T-cell (primary cell): ENCODE data around the gene CLSTN2. TPM values are rescaled to one million over a fixed set of nuclear protein-coding genes. Genes with fewer than 3 reads are reported as not detected.

Source experiments
- ATAC-seq, 4 experiments: fragments of 200-7000 bp in 3 of 4; fragments of 150-1000 bp in 1 of 4; cut with Tn5 transposase; replicated peaks in 1 of 4; 1 replicate in 3 of 4; 2 replicates in 1 of 4; pipeline ENCODE4 v1.10.0; 2021; ENCODE audit warnings: moderate library complexity in 3 of 4, mild to moderate bottlenecking in 2 of 4, moderate number of reproducible peaks in 1 of 4
- CTCF ChIA-PET, 2 donors: fragments of 300-600 bp; sonication (Branson Sonifier 250); formaldehyde crosslinking; loops; one replicate each; lab custom pipeline; 2022; ENCODE audit warnings: antibody characterized with exemption in 2 of 2; lab: Charles Lee
- POLR2A ChIA-PET, 2 donors: fragments of 300-600 bp; sonication (Branson Sonifier 250); formaldehyde crosslinking; loops; one replicate each; lab custom pipeline; 2022; ENCODE audit warnings: antibody characterized with exemption in 2 of 2; lab: Charles Lee
- DNase-seq, 35 experiments: peaks; one replicate each; pipeline versions ENCODE4 v3.0.0 to v3.0.0-alpha.2; 2013 to 2023
- H3K27ac ChIP-seq: one replicate; pipeline ENCODE4 v1.5.1; 2013; ENCODE audit warnings: low read length
- H3K27me3 ChIP-seq, 2 experiments: replicated peaks in 1 of 2; 1 replicate in 1 of 2; 2 replicates in 1 of 2; pipeline versions ENCODE4 v1.6.1 to v1.7.0; 2013; ENCODE audit warnings: low read length in 1 of 2, mixed read lengths in 1 of 2; ENCODE audit not compliant: control insufficient read depth in 2 of 2, insufficient read depth in 2 of 2; ENCODE audit errors: extremely low read depth in 1 of 2
- H3K36me3 ChIP-seq, 2 donors: 1 replicate in 1 of 2; 2 replicates in 1 of 2; pipeline versions ENCODE4 v1.6.1 to v1.7.0; 2013; ENCODE audit warnings: low read length in 1 of 2; ENCODE audit not compliant: control insufficient read depth in 2 of 2, insufficient read depth in 1 of 2; ENCODE audit errors: extremely low read depth in 1 of 2
- H3K4me1 ChIP-seq, 2 experiments: 1 replicate in 1 of 2; 2 replicates in 1 of 2; pipeline versions ENCODE4 v1.6.1 to v1.7.0; 2013; ENCODE audit warnings: low read length in 2 of 2, mixed read lengths in 1 of 2; ENCODE audit not compliant: insufficient read depth in 2 of 2, control insufficient read depth in 1 of 2; ENCODE audit errors: extremely low read depth in 1 of 2
- H3K4me3 ChIP-seq, 2 donors: 1 replicate in 1 of 2; 2 replicates in 1 of 2; pipeline versions ENCODE4 v1.5.1 to v1.7.0; 2013; ENCODE audit warnings: mild to moderate bottlenecking in 2 of 2, low read length in 1 of 2, moderate library complexity in 1 of 2; ENCODE audit not compliant: control insufficient read depth in 1 of 2; ENCODE audit errors: extremely low read depth in 1 of 2
- H3K9me3 ChIP-seq: 2 replicates; pipeline ENCODE4 v1.7.0; 2013
- H3K27ac Mint-ChIP-seq, 2 donors: one replicate each; pipeline ENCODE4 v1.8.0; 2020 to 2021; ENCODE audit warnings: mild to moderate bottlenecking in 2 of 2, mixed read lengths in 2 of 2
- H3K27me3 Mint-ChIP-seq, 2 donors: one replicate each; pipeline ENCODE4 v1.8.0; 2021 to 2022; ENCODE audit warnings: mixed read lengths in 2 of 2
- H3K36me3 Mint-ChIP-seq: one replicate; pipeline ENCODE4 v1.8.0; 2021; ENCODE audit warnings: mixed read lengths
- H3K4me1 Mint-ChIP-seq, 3 donors: one replicate each; pipeline ENCODE4 v1.8.0; 2020 to 2022; ENCODE audit warnings: mixed read lengths in 3 of 3, mild to moderate bottlenecking in 1 of 3
- H3K4me3 Mint-ChIP-seq, 3 donors: one replicate each; pipeline ENCODE4 v1.8.0; 2020 to 2022; ENCODE audit warnings: mild to moderate bottlenecking in 3 of 3, mixed read lengths in 3 of 3, moderate library complexity in 3 of 3
- H3K9me3 Mint-ChIP-seq, 3 donors: one replicate each; pipeline ENCODE4 v1.8.0; 2020 to 2022; ENCODE audit warnings: mixed read lengths in 3 of 3
- WGBS: methylation state at CpG from one replicate; pipeline ENCODE4 v1.1.5; 2013; ENCODE audit warnings: missing lambda C conversion rate; ENCODE audit not compliant: insufficient coverage; 5-methylcytosine and 5-hydroxymethylcytosine counted together
- total RNA-seq, 35 experiments: library from RNA in 6 of 35; stranded (reverse) in 6 of 35; fragments of 120-200 nt in 1 of 35; gene quantifications; one replicate each; pipeline versions ENCODE4 v1.2.1 to v1.2.4 and lab custom pipeline; 2013 to 2026

Gene CLSTN2
- total RNA-seq, 5 donors from 2014 or later (not counting 1 experiment from before 2014, with no cell fraction given) = under 0.01 to 0.12 (median 0.03) TPM; not detected in 2

DNA sequence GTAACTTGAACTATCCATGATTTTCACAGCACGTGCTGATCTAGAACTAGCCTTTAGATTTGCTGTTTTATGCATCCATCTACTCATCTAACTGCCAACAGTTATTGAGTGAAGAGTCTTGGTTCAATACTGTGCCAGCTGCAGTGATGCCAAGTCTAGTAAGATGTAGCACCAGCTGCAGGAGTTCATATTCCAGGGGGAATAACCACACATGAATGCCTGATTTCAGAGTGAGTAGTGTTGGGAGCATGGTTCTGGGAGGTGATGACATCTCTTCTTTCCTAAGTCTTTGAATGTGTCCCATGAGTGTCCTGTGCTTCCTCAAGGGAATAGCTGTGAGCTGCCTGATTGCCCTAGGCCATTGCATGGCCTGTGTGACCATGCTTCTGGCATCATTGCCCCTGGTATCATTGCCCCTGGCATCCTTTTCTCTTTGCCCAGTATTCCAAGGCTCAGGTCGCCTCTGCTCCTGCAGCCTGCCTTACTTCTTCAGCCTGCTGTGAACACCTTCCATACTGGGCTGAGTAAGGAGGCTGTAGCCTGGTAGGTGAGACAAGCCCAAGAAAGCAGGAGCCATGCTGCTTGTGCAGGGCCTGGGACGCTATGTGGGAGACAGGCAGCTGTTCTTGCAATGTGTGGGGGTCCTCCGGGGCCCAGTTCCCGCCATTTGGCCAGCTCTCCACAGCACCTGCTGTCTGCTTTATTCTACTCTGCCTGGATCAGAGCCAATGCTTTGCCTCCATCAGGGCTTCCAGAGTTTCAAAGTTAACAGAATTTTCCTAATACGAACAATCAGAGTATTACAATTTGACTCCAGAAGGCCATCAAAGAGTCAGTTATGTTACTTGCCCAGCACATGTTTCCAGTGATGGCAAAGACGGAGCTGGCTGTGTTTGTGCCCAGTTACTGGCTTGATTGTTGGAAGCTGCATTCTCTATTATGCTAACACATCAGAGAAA lies 73.2 kb downstream of the CLSTN2 start:
- Mint-ChIP-seq H3K36me3 (no peaks in the 10 kb centered on the region), H3K9me3 (no peaks in the 10 kb centered on the region), H3K27ac (no peak overlapping the region), H3K4me3 (no peak overlapping the region), H3K27me3 (peaks cover 2 to 30% of the 10 kb centered on the region in 2 donors), H3K4me1 (no peaks in the 10 kb centered on the region)
- ChIA-PET CTCF (no interaction called here), POLR2A (no interaction called here)
- Histone ChIP-seq H3K36me3 (no peaks in the 10 kb centered on the region), H3K27me3 (peaks cover 0 to 18% of the 10 kb centered on the region in 2 experiments), H3K4me3 (no peak overlapping the region), H3K27ac (no peak overlapping the region), H3K9me3 (no peaks in the 10 kb centered on the region), H3K4me1 (no peaks in the 10 kb centered on the region)
- DNase-seq (no peak), ATAC-seq (no peak)
- 68% methylated on average over 6 of the region's 7 CpGs for WGBS

GRCh38 chr3:140010391-140010790 lies 75.4 kb downstream of the CLSTN2 start:
- Mint-ChIP-seq H3K36me3 (no peaks in the 10 kb centered on the region), H3K4me1 (no peaks in the 10 kb centered on the region), H3K9me3 (no peaks in the 10 kb centered on the region), H3K27ac (no peak overlapping the region), H3K4me3 (no peak overlapping the region), H3K27me3 (peaks cover 2 to 19% of the 10 kb centered on the region in 2 donors)
- DNase-seq (no peak), ATAC-seq (no peak)
- POLR2A ChIA-PET = no interaction called here
- no peaks in the 10 kb centered on the region for H3K9me3 ChIP-seq
- WGBS = 0% methylated on average over 1 of the region's 2 CpGs
- CTCF ChIA-PET = interaction anchor here in 1 of 2 donors (0.7 kb wide), 1 partner anchor 563 kb away, joined by 3 read pairs; no protein-coding TSS in a partner anchor
- H3K36me3 ChIP-seq = no peaks in the 10 kb centered on the region
- H3K27me3 ChIP-seq = peaks cover 0 to 13% of the 10 kb centered on the region in 2 experiments
- no peak overlapping the region for H3K4me3 ChIP-seq
- H3K4me1 ChIP-seq = no peaks in the 10 kb centered on the region
- H3K27ac ChIP-seq = no peak overlapping the region

DNA sequence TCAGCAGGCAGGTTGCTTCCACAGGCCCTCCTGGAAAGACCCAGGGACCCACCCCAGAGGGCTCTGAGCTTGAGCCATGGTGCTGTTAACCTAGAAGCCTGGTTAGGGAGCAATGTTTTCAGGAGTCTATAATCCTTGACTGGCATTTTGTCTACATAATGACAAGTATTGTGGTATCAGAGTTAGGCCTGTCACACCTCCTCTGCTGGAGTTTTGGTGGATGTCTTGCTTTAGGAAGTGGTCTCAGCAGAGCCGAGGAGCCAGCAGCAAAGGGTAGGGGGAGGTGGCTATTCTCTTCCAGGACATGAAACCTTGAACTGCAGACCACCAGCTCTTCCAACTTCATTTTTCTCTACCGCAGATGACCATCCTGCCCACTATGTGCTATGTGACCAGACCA lies 76.1 kb downstream of the CLSTN2 start:
- no peak overlapping the region for H3K27ac Mint-ChIP-seq
- Histone ChIP-seq H3K4me3 (no peak overlapping the region), H3K4me1 (no peaks in the 10 kb centered on the region), H3K27ac (no peak overlapping the region), H3K9me3 (no peaks in the 10 kb centered on the region), H3K27me3 (peaks cover 0 to 16% of the 10 kb centered on the region in 2 experiments), H3K36me3 (no peaks in the 10 kb centered on the region)
- H3K9me3 Mint-ChIP-seq = no peaks in the 10 kb centered on the region
- ChIA-PET CTCF (interaction anchor here in 1 of 2 donors (0.7 kb wide), 1 partner anchor 562 kb away, joined by 3 read pairs; no protein-coding TSS in a partner anchor), POLR2A (no interaction called here)
- peaks cover 2 to 14% of the 10 kb centered on the region in 2 donors for H3K27me3 Mint-ChIP-seq
- DNase-seq = no peak
- WGBS = 100% methylated on average over 1 of the region's 2 CpGs
- no peaks in the 10 kb centered on the region for H3K36me3 Mint-ChIP-seq
- no peaks in the 10 kb centered on the region for H3K4me1 Mint-ChIP-seq
- no peak for ATAC-seq
- H3K4me3 Mint-ChIP-seq = no peak overlapping the region

DNA sequence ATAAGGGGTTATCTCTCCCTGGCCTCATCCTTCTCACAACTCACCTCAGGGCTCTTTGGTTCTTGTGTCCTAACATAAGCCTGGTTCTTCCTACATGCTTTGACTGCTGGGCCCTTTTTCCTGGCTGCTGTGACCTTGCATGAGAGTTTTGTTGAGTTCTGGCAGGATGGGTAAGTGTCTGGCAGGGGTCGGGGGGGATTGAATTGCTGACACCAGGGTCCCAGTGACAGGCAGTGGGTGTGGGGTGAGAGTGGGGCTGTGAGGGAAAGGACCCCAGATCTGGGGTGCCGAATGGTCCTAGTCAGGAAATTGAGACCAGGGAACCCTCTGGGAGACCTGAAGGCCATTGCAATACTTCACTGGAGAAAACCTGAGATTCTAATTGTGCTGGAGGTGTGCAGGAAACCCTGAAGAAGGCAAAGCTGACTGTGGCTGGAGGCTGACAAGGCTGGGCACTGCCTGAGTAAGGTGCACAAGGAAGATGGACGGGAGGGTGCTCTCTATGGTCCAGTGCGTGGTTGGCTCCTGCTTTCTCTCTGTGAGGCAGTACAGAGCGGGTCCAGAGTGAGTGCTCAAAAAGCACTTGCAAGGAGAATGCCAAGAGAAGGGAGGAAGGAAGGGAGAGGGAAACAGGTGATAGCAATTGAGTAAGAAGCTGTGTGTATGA lies 76.8 kb downstream of the CLSTN2 start:
- H3K36me3 Mint-ChIP-seq = no peaks in the 10 kb centered on the region
- no peaks in the 10 kb centered on the region for H3K9me3 Mint-ChIP-seq
- no peaks in the 10 kb centered on the region for H3K9me3 ChIP-seq
- CTCF ChIA-PET = no interaction called here
- ATAC-seq (no peak), DNase-seq (no peak)
- H3K4me3 Mint-ChIP-seq = no peak overlapping the region
- H3K27me3 Mint-ChIP-seq = peaks cover 2 to 11% of the 10 kb centered on the region in 2 donors
- H3K36me3 ChIP-seq = no peaks in the 10 kb centered on the region
- 85% methylated on average over 5 of the region's 5 CpGs for WGBS
- no peaks in the 10 kb centered on the region for H3K4me1 ChIP-seq
- no peaks in the 10 kb centered on the region for H3K4me1 Mint-ChIP-seq
- POLR2A ChIA-PET = no interaction called here
- H3K27me3 ChIP-seq = peaks cover 0 to 16% of the 10 kb centered on the region in 2 experiments
- no peak overlapping the region for H3K4me3 ChIP-seq
- no peak overlapping the region for H3K27ac Mint-ChIP-seq
- no peak overlapping the region for H3K27ac ChIP-seq

GRCh38 chr3:140013220-140013619 lies 78.2 kb downstream of the CLSTN2 start:
- no peak overlapping the region for H3K27ac Mint-ChIP-seq
- no peaks in the 10 kb centered on the region for H3K4me1 Mint-ChIP-seq
- H3K4me3 ChIP-seq = no peak overlapping the region
- no peak overlapping the region for H3K4me3 Mint-ChIP-seq
- ATAC-seq (no peak), DNase-seq (no peak)
- 100% methylated on average over 1 of the region's 5 CpGs for WGBS
- H3K27ac ChIP-seq = no peak overlapping the region
- no peaks in the 10 kb centered on the region for H3K36me3 ChIP-seq
- H3K9me3 Mint-ChIP-seq = no peaks in the 10 kb centered on the region
- ChIA-PET CTCF (no interaction called here), POLR2A (no interaction called here)
- no peaks in the 10 kb centered on the region for H3K4me1 ChIP-seq
- peaks cover 0 to 10% of the 10 kb centered on the region in 2 experiments for H3K27me3 ChIP-seq
- no peaks in the 10 kb centered on the region for H3K36me3 Mint-ChIP-seq
- no peaks in the 10 kb centered on the region for H3K9me3 ChIP-seq
- peaks cover 2 to 11% of the 10 kb centered on the region in 2 donors for H3K27me3 Mint-ChIP-seq

GRCh38 chr3:140014831-140015495 lies 80.0 kb downstream of the CLSTN2 start:
- no peak overlapping the region for H3K4me3 Mint-ChIP-seq
- Histone ChIP-seq H3K36me3 (no peaks in the 10 kb centered on the region), H3K27me3 (peaks cover 0 to 9% of the 10 kb centered on the region in 2 experiments), H3K9me3 (no peaks in the 10 kb centered on the region), H3K4me3 (no peak overlapping the region), H3K4me1 (no peaks in the 10 kb centered on the region), H3K27ac (no peak overlapping the region)
- ChIA-PET CTCF (no interaction called here), POLR2A (no interaction called here)
- no peaks in the 10 kb centered on the region for H3K4me1 Mint-ChIP-seq
- H3K36me3 Mint-ChIP-seq = no peaks in the 10 kb centered on the region
- ATAC-seq = no peak
- no peaks in the 10 kb centered on the region for H3K9me3 Mint-ChIP-seq
- H3K27ac Mint-ChIP-seq = no peak overlapping the region
- H3K27me3 Mint-ChIP-seq = peaks cover 1 to 10% of the 10 kb centered on the region in 2 donors
- no CpG with 5 or more reads among the region's 3 CpGs for WGBS
- no peak for DNase-seq
